ENCODE results near the gene ZBTB44. TPM values are rescaled to one million over a fixed set of nuclear protein-coding genes. Genes with fewer than 3 reads are reported as not detected.
"Not testable (repeated sequence)": the region's sequence is repeated elsewhere in the genome, so short reads cannot be mapped to it uniquely, and the experiment has no call there.

Gene ZBTB44
- total RNA-seq, 8 experiments from 2014 or later: 16.1 to 48.3 (median 20.8) TPM

DNA sequence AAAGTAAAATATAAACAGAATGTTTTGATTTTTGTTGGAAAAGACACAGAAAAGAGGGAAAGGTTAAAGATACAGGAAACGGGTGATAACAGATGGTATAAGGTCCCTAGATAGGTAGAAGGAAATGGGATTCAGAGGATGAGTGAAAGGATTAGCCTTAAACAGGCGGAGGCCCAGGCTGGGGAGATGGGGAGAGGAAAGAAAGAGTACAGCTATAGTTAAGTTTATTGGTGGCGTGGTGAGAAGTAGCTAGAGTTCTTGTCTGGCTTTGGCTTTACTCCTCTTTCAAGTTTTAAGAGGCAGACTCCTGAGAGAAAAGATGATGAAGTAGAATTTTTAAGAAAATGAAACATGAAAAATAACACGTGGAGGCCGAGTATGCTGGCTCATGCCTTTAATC is 13.7 kb downstream of the ZBTB44 start:
- no peak for ATAC-seq (replicated peaks in 6 of 8)
- in situ Hi-C loops (cut with MboI; ENCODE audit: low pct_unique_long_range_greater_than_20kb in 2 of 9, low sequenced_read_pairs in 9 of 9, unreplicated experiment in 9 of 9): no loop called here
- 55 to 96% (median 89%) methylated on average over 2 to 5 of the region's 5 CpGs; no CpG with 5 or more reads in 1 of the 10 experiments for WGBS, 10 experiments
- no peaks in the 10 kb centered on the region for H3K4me1 ChIP-seq (replicated peaks in 1 of 2)
- H3K4me3 ChIP-seq: no peak overlapping the region
- no peak overlapping the region for H3K27ac ChIP-seq

DNA sequence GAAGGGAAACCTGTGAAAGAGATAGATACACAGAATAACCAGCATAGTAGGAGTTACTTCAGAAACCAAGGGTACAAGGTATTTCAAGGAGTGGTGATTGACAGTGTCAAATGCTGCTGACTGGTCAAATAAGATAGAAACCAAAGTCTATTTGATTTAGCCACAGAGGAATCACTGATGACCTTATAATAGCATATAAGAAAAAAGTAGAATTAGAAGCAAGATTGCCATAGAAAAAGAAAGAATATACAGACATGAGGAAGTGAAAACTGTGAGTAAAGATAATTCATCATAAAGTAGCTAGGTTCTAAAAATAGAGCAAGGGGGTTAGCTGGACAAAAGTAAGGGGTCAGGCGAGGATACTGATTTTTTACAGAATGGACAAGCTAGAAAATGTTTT is 14.2 kb downstream of the ZBTB44 start:
- Histone ChIP-seq H3K27ac (no peak overlapping the region), H3K4me1 (replicated peaks in 1 of 2) (no peaks in the 10 kb centered on the region), H3K4me3 (no peak overlapping the region)
- ATAC-seq (replicated peaks in 6 of 8): no peak
- 36 to 91% (median 75%) methylated on average over 1 of the region's 1 CpG; no CpG with 5 or more reads in 2 of the 10 experiments for WGBS, 10 experiments
- in situ Hi-C loops (cut with MboI; ENCODE audit: low pct_unique_long_range_greater_than_20kb in 2 of 9, low sequenced_read_pairs in 9 of 9, unreplicated experiment in 9 of 9): no loop called here

DNA sequence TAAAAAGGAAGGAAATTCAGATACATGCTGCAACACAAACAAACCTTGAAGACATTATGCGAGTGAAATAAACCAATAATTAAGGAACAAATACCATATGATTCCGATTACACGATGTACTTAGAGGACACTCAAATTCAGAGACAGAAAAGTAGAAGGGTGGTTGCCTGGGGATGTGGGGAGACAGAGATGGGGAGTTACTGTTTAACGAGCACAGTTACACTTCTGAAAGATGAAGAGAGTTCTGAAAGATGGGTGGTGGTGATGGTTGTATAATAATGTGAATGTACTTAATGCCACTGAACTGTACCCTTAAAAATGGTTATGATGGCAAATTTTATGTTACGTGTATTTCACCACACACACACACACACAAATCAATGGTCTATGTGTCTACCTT is 14.7 kb downstream of the ZBTB44 start:
- H3K4me1 ChIP-seq (replicated peaks in 1 of 2): no peaks in the 10 kb centered on the region
- in situ Hi-C loops (cut with MboI; ENCODE audit: low pct_unique_long_range_greater_than_20kb in 2 of 9, low sequenced_read_pairs in 9 of 9, unreplicated experiment in 9 of 9): no loop called here
- no peak for ATAC-seq (replicated peaks in 6 of 8)
- WGBS, 10 experiments: 78 to 100% (median 94%) methylated on average over 1 to 5 of the region's 5 CpGs
- H3K27ac ChIP-seq: no peak overlapping the region
- no peak overlapping the region for H3K4me3 ChIP-seq

DNA sequence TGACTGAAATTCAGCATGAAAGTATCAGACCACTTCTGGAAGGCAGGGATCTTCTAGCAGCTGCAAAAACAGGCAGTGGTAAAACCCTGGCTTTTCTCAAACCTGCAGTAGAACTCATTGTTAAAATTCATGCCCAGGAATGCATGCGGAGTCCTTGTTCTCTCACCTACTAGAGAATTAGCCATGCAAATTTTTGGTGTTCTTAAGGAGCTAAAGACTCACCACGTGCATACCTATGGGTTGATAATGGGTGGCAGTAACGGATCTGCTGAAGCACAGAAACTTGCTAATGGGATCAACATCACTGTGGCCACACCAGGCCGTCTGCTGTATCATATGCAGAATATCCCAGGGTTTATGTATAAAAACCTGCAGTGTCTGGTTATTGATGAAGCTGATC is 19.1 kb downstream of the ZBTB44 start:
- Histone ChIP-seq H3K4me1 (replicated peaks in 1 of 2) (no peaks in the 10 kb centered on the region), H3K27ac (no peak overlapping the region), H3K4me3 (no peak overlapping the region)
- in situ Hi-C loops (cut with MboI; ENCODE audit: low pct_unique_long_range_greater_than_20kb in 2 of 9, low sequenced_read_pairs in 9 of 9, unreplicated experiment in 9 of 9): no loop called here
- WGBS, 10 experiments: 24 to 100% (median 52%) methylated on average over 1 to 4 of the region's 4 CpGs; no CpG with 5 or more reads in 2 of the 10 experiments
- no peak for ATAC-seq (replicated peaks in 6 of 8)

DNA sequence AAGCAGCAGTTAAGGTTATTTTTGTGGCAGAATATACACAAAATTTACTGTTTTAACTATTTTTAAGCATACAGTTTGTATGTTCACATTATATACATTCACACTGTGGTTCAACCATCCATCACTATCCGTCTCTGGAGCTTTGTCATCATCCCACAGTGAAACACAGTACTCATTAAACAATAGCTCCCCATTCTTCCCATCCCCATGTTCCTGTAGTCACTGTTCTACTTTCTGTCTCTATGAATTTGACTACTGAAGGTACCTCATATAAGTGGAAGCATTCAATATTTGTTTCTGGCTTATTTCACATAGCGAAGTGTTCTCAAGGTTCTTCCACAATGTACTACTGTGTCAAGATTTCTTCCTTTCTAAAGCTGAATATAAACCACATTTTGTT is 32.6 kb downstream of the ZBTB44 start:
- Histone ChIP-seq H3K27ac (no peak overlapping the region), H3K4me1 (replicated peaks in 1 of 2) (no peaks in the 10 kb centered on the region), H3K4me3 (no peak overlapping the region)
- no peak for ATAC-seq (replicated peaks in 6 of 8)
- 43 to 100% (median 96%) methylated on average over 1 to 2 of the region's 2 CpGs; no CpG with 5 or more reads in 2 of the 10 experiments for WGBS, 10 experiments
- in situ Hi-C loops (cut with MboI; ENCODE audit: low pct_unique_long_range_greater_than_20kb in 2 of 9, low sequenced_read_pairs in 9 of 9, unreplicated experiment in 9 of 9): no loop called here

DNA sequence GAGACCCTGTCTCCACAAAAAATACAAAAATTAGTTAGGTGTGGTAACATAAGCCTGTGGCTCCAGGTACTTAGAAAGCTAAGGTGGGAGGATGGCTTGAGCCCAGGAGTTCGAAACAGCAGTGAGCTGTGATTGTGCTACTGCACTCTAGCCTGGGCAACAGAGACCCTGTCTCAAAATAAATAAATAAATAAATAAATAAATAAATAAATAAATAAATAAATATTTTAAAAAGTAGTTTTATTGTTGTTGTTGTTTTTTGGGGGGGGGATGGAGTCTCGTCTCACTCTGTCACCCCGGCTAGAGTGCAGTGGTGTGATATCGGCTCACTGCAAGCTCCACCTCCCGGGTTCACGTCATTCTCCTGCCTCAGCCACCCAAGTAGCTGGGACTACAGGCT is 33.4 kb downstream of the ZBTB44 start:
- in situ Hi-C loops (cut with MboI; ENCODE audit: low pct_unique_long_range_greater_than_20kb in 2 of 9, low sequenced_read_pairs in 9 of 9, unreplicated experiment in 9 of 9); ATAC-seq (replicated peaks in 6 of 8); H3K4me1 ChIP-seq (replicated peaks in 1 of 2); H3K4me3 ChIP-seq; H3K27ac ChIP-seq: not testable (repeated sequence)
- WGBS, 10 experiments: 60 to 100% (median 93%) methylated on average over 1 to 2 of the region's 6 CpGs; no CpG with 5 or more reads in 6 of the 10 experiments

DNA sequence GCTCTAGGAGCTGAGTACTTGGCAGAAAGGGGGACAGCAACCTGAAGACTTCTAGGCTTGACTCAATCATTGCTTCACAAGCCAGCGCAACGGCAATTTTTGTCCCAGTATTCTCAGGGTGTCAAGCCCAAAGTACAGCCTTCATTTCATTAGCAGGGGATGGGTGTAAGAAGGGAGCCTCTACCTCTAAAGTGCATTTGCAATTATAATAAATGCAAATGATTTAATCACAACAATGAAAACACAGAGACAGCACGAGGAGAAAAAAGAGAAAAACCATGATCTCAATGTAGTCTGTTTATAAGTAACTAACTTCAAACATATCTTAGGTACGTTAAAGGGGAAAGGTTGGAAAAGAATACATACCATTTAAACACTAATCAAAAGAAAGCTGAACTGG is 34.7 kb downstream of the ZBTB44 start:
- Histone ChIP-seq H3K4me1 (replicated peaks in 1 of 2) (no peaks in the 10 kb centered on the region), H3K27ac (no peak overlapping the region), H3K4me3 (no peak overlapping the region)
- 50 to 95% (median 76%) methylated on average over 1 to 4 of the region's 4 CpGs; no CpG with 5 or more reads in 1 of the 10 experiments for WGBS, 10 experiments
- in situ Hi-C loops (cut with MboI; ENCODE audit: low pct_unique_long_range_greater_than_20kb in 2 of 9, low sequenced_read_pairs in 9 of 9, unreplicated experiment in 9 of 9): no loop called here
- peak in 3 of 8 experiments; percentile 19 to 75 (median 62) for ATAC-seq (replicated peaks in 6 of 8)

DNA sequence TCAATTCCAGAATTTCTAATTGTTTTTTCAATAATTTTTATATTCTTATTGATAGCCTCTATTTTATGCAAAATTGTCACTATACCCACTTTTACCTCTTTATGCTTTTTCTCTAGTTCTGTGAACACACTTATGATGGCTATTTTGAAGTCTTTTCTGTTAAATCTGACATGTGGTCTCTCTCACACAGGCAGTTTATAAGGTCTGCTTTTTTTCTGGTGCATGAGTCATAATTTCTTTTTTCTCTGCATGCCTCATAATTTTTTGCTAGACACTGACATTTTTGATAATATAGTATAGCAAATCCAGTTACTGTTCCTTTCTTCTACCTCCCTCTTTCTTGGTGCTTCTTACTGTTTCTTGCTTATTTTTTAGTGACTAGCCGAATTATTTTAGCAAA is 36.0 kb downstream of the ZBTB44 start:
- Histone ChIP-seq H3K27ac (no peak overlapping the region), H3K4me1 (replicated peaks in 1 of 2) (no peaks in the 10 kb centered on the region), H3K4me3 (no peak overlapping the region)
- in situ Hi-C loops (cut with MboI; ENCODE audit: low pct_unique_long_range_greater_than_20kb in 2 of 9, low sequenced_read_pairs in 9 of 9, unreplicated experiment in 9 of 9): no loop called here
- ATAC-seq (replicated peaks in 6 of 8): no peak
- 86 to 100% (median 100%) methylated on average over 1 of the region's 1 CpG; no CpG with 5 or more reads in 1 of the 10 experiments for WGBS, 10 experiments

DNA sequence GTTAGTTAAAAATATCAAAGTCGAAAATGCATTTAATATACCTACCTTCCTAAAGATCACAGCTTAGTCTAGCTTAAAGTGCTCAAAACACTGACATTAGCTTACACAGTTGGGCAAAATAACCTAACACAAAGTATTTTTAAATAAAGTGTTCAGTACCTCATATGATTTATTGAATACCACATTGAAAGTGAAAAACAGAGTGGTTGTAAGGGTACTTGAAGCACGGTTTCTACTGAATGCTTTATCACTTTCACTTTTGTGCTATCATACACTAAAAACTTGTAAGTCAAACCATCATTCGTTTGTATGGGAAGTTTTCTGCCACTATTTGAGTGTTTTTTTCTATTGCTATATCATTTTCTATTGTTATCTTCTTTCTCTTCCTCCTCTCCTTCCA is 36.6 kb downstream of the ZBTB44 start:
- H3K27ac ChIP-seq: no peak overlapping the region
- no peak for ATAC-seq (replicated peaks in 6 of 8)
- in situ Hi-C loops (cut with MboI; ENCODE audit: low pct_unique_long_range_greater_than_20kb in 2 of 9, low sequenced_read_pairs in 9 of 9, unreplicated experiment in 9 of 9): no loop called here
- 92 to 100% (median 96%) methylated on average over 2 to 3 of the region's 3 CpGs for WGBS, 10 experiments
- H3K4me3 ChIP-seq: no peak overlapping the region
- H3K4me1 ChIP-seq (replicated peaks in 1 of 2): no peaks in the 10 kb centered on the region

DNA sequence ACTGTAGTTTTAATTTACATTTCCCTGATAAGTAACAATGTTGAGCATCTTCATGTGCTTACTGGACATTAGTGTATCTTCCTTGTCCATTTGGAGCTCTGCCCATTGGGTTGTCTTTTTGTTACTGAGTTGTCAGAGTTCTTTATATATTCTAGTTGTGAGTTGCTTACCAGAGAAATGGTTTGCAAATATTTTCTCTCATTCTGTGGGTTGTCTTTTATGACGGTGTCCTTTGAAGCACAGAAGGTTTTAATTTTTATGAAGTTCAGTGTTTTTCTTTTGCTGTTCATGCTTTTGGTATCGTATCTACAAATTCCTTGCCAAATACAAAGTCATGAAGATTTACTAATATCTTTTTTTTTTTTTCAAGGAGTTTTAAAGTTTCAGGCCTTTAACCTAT is 42.4 kb downstream of the ZBTB44 start:
- no peak for ATAC-seq (replicated peaks in 6 of 8)
- H3K27ac ChIP-seq: no peak overlapping the region
- no peak overlapping the region for H3K4me3 ChIP-seq
- in situ Hi-C loops (cut with MboI; ENCODE audit: low pct_unique_long_range_greater_than_20kb in 2 of 9, low sequenced_read_pairs in 9 of 9, unreplicated experiment in 9 of 9): no loop called here
- no peaks in the 10 kb centered on the region for H3K4me1 ChIP-seq (replicated peaks in 1 of 2)
- WGBS, 10 experiments: 27 to 100% (median 93%) methylated on average over 2 of the region's 2 CpGs

DNA sequence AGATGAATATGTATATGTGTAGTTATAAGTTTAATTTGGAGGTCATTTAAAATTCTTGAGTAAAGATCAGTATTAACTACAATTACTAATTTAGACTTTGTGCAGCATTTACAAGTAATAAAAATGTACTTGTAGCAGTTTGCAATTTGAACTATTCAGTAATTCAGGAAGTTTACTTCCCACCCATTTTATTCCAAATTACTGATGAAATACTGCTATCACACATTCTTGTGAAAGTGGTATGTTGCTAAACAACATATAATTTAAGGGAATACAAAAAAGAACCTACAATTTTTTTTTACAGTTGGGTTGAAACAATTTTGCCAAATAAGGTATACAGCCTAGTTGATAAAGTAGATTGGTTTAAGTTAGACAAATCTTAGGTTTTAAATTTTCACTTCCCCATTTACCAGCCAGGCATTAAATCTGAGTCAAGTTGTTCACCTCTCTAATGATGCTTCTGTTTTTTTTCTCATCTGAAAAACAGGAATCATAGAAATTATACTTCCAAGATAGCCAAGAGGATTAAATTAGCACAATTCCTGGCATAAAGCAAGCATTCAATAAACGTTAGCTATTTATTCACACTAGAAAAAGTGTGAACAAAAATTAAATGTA is 45.3 kb downstream of the ZBTB44 start:
- Histone ChIP-seq H3K4me1 (replicated peaks in 1 of 2) (no peaks in the 10 kb centered on the region), H3K4me3 (no peak overlapping the region), H3K27ac (no peak overlapping the region)
- no peak for ATAC-seq (replicated peaks in 6 of 8)
- in situ Hi-C loops (cut with MboI; ENCODE audit: low pct_unique_long_range_greater_than_20kb in 2 of 9, low sequenced_read_pairs in 9 of 9, unreplicated experiment in 9 of 9): no loop called here
- WGBS, 10 experiments: 15 to 86% (median 67%) methylated on average over 1 of the region's 1 CpG; no CpG with 5 or more reads in 1 of the 10 experiments

DNA sequence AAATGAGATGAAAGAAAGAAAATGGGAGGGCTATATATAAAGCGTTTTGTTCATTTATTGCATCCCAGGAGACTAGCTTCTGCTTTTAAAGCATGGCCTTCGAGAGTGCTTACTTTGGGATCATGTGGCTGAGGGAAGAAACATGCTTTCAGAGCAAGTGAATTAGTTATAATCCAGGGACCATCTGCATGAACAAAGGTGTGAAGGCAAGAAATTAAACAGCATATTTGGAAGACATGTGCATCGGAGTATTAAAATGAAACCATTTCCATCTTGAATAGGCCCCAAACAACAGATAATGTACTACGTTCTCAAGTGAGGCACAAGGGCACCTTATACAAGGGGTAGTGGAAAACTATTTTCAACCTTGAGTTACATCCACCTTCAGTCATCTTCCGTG is 51.4 kb downstream of the ZBTB44 start:
- H3K27ac ChIP-seq: no peak overlapping the region
- H3K4me3 ChIP-seq: no peak overlapping the region
- no peaks in the 10 kb centered on the region for H3K4me1 ChIP-seq (replicated peaks in 1 of 2)
- no peak for ATAC-seq (replicated peaks in 6 of 8)
- WGBS, 10 experiments: 71 to 100% (median 88%) methylated on average over 1 to 5 of the region's 5 CpGs; no CpG with 5 or more reads in 1 of the 10 experiments
- in situ Hi-C loops (cut with MboI; ENCODE audit: low pct_unique_long_range_greater_than_20kb in 2 of 9, low sequenced_read_pairs in 9 of 9, unreplicated experiment in 9 of 9): no loop called here

DNA sequence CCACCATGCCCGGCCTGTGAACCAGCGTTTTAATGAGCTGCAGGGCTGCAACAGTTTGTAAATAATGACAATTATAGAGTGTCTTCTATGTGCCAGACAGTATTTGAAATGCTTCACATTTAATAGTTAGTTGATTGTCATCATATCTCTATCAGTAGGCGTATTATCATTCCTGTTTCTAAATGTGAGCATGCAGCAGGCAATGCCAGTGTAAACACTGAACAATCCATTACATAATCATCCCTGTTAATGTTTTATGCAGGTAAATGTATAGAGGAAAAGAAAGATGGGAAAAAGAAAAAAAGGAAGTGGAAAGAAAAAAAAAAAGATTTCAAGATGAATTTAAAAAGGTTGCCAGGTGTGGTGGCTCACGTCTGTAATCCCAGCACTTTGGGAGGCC is 52.3 kb downstream of the ZBTB44 start:
- Histone ChIP-seq H3K4me3 (no peak overlapping the region), H3K4me1 (replicated peaks in 1 of 2) (no peaks in the 10 kb centered on the region), H3K27ac (no peak overlapping the region)
- 80 to 100% (median 89%) methylated on average over 1 to 4 of the region's 4 CpGs; no CpG with 5 or more reads in 1 of the 10 experiments for WGBS, 10 experiments
- no peak for ATAC-seq (replicated peaks in 6 of 8)
- in situ Hi-C loops (cut with MboI; ENCODE audit: low pct_unique_long_range_greater_than_20kb in 2 of 9, low sequenced_read_pairs in 9 of 9, unreplicated experiment in 9 of 9): no loop called here

DNA sequence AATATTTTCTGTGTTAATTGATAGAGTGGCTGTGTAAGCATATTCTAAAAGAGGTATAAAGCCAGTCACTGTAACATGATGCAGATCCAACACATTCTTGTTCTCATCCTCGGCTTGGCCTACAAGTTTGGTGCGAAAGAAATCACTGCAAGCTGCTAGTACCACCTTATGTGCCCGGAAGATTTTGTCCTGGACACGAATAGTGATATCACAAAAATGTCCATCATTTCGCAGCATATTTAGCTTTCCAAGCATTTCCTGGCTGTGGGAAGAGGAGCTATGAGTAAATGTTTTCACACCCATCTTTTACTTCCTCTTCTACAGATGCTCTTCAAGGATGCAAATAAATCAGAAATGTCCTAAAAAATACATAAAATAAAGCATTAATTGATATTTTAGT is 53.1 kb downstream of the ZBTB44 start:
- Histone ChIP-seq H3K4me3 (no peak overlapping the region), H3K27ac (no peak overlapping the region), H3K4me1 (replicated peaks in 1 of 2) (no peaks in the 10 kb centered on the region)
- WGBS, 10 experiments: 78 to 100% (median 95%) methylated on average over 1 to 5 of the region's 5 CpGs; no CpG with 5 or more reads in 2 of the 10 experiments
- in situ Hi-C loops (cut with MboI; ENCODE audit: low pct_unique_long_range_greater_than_20kb in 2 of 9, low sequenced_read_pairs in 9 of 9, unreplicated experiment in 9 of 9): no loop called here
- no peak for ATAC-seq (replicated peaks in 6 of 8)

All from motor neuron (in vitro differentiated cells).